Upper lobe of left lung (tissue), 6 donors: ENCODE data around the gene MEG3. TPM values are rescaled to one million over a fixed set of nuclear protein-coding genes. Genes with fewer than 3 reads are reported as not detected.
A peak's percentile ranks its signal among the peaks of the same experiment; 100 is the strongest.

Experiments
- ATAC-seq, 2 donors: fragments of 200-7000 bp; cut with Tn5 transposase; one replicate each; pipeline ENCODE4 v1.9.1; 2022; ENCODE audit warnings: mild to moderate bottlenecking in 2 of 2, moderate library complexity in 2 of 2; ENCODE audit not compliant: low FRiP score in 2 of 2
- DNase-seq, 2 donors: peaks; one replicate each; pipeline ENCODE4 v3.0.0-alpha.2; 2019 to 2020
- H3K27ac ChIP-seq, 4 donors: fragments of 200-600 bp; sonication (generic); one replicate each; pipeline ENCODE4 v1.5.1; 2016 to 2019
- H3K27me3 ChIP-seq, 4 donors: fragments of 200-600 bp; sonication (generic); one replicate each; pipeline ENCODE4 v1.5.1; 2017 to 2019
- H3K36me3 ChIP-seq, 4 donors: fragments of 200-600 bp; sonication (generic); one replicate each; pipeline ENCODE4 v1.5.1; 2016 to 2019
- H3K4me1 ChIP-seq, 4 donors: fragments of 200-600 bp; sonication (generic); one replicate each; pipeline ENCODE4 v1.5.1; 2018 to 2019
- H3K4me3 ChIP-seq, 4 donors: fragments of 200-600 bp; sonication (generic); one replicate each; pipeline ENCODE4 v1.5.1; 2017 to 2019; ENCODE audit warnings: mild to moderate bottlenecking in 2 of 4, moderate library complexity in 1 of 4
- H3K9me3 ChIP-seq, 4 donors: fragments of 200-600 bp; sonication (generic); one replicate each; pipeline ENCODE4 v1.5.1; 2018 to 2019
- EP300 ChIP-seq, 4 donors: sonication (generic); formaldehyde crosslinking; IDR thresholded peaks; one replicate each; pipeline ENCODE4 v1.5.1; 2017; ENCODE audit warnings: antibody characterized with exemption in 4 of 4, control low read depth in 2 of 4
- POLR2A ChIP-seq, 4 donors: fragments of 450-650 bp; IDR thresholded peaks; one replicate each; pipeline ENCODE4 v1.5.1; 2016 to 2017; ENCODE audit warnings: antibody characterized with exemption in 4 of 4, mild to moderate bottlenecking in 2 of 4
- POLR2AphosphoS5 ChIP-seq, 2 donors: sonication (generic); formaldehyde crosslinking; IDR thresholded peaks; one replicate each; pipeline ENCODE4 v1.5.1; 2017; ENCODE audit warnings: antibody characterized with exemption in 2 of 2
- WGBS, 2 donors: methylation state at CpG; one replicate each; pipeline ENCODE4 v1.1.5; 2017 to 2018; 5-methylcytosine and 5-hydroxymethylcytosine counted together
- total RNA-seq, 6 donors: library from RNA; depleted of rRNA in 4 of 6; stranded (reverse); fragments of >200 nt in 4 of 6; gene quantifications; one replicate each; pipeline versions ENCODE4 v1.1.0 to v1.2.1, GENCODE V29; 2016 to 2021
- TF ChIP-seq, protein P1 (sequence below), 6 experiments: fragments of 450-650 bp in 4 of 6; fragments of 200-600 bp in 2 of 6; sonication (generic) in 2 of 6; IDR thresholded peaks; one replicate each; pipeline ENCODE4 v1.5.1; 2016 to 2019; ENCODE audit warnings: antibody characterized with exemption in 6 of 6
- donor health status: DM: no; HTN: no; CAD: no; lungs with moderate emphysema.
- donor health status: DM: no; HTN: yes; CAD: no; lungs with severe emphysema.

MEG3 gene
- total RNA-seq, 6 donors from 2014 or later: 3.9 to 39.8 (median 17.5) TPM

DNA sequence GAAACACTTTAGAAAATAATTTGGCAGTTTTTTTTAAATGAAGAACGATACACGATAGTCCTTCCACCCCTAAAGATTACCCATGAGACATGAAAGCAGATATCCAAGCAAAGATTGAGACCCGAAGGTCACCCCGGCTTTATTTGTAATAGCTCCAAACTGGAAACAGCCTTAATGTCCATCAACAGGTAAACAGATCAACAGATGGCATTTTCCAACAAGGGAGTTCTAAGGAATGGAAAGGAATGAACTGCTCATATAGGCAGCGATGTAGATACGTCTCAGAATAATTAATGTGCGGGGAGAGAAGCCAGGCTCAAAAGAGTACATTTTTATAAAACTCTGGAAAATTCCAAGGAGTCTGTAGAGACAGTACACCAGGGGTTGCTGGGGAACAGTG lies 23.7 kb upstream of the MEG3 start:
- Histone ChIP-seq H3K36me3 (no peaks in the 10 kb centered on the region), H3K27ac (no peak overlapping the region), H3K9me3 (no peaks in the 10 kb centered on the region), H3K4me1 (no peaks in the 10 kb centered on the region), H3K4me3 (no peak overlapping the region), H3K27me3 (no peaks in the 10 kb centered on the region)
- ATAC-seq (no peak), DNase-seq (no peak)
- 89 to 92% methylated on average over 7 of the region's 7 CpGs for WGBS, 2 donors
- TF ChIP-seq POLR2A (IDR thresholded peaks at IDR 0.05) (no peak), POLR2AphosphoS5 (IDR thresholded peaks at IDR 0.05) (no peak), EP300 (IDR thresholded peaks at IDR 0.05) (no peak)
- TF ChIP-seq, protein P1, sequence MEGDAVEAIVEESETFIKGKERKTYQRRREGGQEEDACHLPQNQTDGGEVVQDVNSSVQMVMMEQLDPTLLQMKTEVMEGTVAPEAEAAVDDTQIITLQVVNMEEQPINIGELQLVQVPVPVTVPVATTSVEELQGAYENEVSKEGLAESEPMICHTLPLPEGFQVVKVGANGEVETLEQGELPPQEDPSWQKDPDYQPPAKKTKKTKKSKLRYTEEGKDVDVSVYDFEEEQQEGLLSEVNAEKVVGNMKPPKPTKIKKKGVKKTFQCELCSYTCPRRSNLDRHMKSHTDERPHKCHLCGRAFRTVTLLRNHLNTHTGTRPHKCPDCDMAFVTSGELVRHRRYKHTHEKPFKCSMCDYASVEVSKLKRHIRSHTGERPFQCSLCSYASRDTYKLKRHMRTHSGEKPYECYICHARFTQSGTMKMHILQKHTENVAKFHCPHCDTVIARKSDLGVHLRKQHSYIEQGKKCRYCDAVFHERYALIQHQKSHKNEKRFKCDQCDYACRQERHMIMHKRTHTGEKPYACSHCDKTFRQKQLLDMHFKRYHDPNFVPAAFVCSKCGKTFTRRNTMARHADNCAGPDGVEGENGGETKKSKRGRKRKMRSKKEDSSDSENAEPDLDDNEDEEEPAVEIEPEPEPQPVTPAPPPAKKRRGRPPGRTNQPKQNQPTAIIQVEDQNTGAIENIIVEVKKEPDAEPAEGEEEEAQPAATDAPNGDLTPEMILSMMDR (IDR thresholded peaks at IDR 0.05): no peak

DNA sequence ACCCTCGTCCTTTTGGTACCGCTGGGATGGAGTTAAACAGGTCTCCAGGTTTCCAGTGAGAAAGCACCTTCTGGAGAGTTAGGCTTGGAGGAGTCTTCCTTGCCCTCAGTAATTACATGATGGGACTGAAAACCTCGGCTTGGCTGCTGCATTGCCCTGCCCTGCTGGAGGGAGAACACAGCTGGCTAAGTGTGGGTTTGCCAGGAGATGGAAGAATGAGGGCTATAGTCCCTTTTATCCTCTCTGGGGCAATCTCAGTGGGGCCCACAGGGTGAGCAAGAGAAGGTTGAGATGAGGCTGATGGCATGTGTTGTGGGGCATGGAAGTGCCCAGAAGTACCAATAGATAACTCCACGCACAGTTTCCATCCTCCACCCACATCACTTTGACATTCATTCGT lies 23.2 kb upstream of the MEG3 start:
- Histone ChIP-seq H3K27me3 (no peaks in the 10 kb centered on the region), H3K36me3 (no peaks in the 10 kb centered on the region), H3K4me1 (no peaks in the 10 kb centered on the region), H3K9me3 (peaks cover 0 to 4% (median 0%) of the 10 kb centered on the region in 4 donors), H3K4me3 (no peak overlapping the region), H3K27ac (no peak overlapping the region)
- no peak for DNase-seq
- TF ChIP-seq, protein P1 (IDR thresholded peaks at IDR 0.05): no peak
- no peak for TF ChIP-seq POLR2A (IDR thresholded peaks at IDR 0.05)
- TF ChIP-seq POLR2AphosphoS5 (IDR thresholded peaks at IDR 0.05): no peak
- no peak for TF ChIP-seq EP300 (IDR thresholded peaks at IDR 0.05)
- no peak for ATAC-seq
- WGBS, 2 donors: 81 to 88% methylated on average over 5 of the region's 5 CpGs

DNA sequence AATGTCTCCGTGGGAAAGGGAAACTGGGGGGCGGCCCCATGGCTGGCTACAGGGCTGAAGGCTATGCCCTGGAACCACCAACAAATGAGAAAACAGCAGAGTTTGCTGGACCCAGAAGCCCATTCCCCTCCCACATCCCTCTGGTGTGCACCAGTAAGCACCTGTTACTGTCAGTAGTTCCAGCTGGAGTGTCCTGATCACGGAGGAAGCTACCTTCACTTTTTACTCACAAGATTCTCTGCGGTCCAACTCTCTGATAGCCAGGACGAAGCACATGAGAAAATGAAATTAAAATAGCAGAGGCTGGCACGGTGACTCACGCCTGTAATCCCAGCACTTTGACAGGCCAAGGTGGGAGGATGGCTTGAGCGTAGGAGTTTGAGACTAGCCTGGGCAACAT lies 22.7 kb upstream of the MEG3 start:
- DNase-seq (no peak), ATAC-seq (no peak)
- WGBS, 2 donors: 87 to 90% methylated on average over 8 of the region's 8 CpGs

DNA sequence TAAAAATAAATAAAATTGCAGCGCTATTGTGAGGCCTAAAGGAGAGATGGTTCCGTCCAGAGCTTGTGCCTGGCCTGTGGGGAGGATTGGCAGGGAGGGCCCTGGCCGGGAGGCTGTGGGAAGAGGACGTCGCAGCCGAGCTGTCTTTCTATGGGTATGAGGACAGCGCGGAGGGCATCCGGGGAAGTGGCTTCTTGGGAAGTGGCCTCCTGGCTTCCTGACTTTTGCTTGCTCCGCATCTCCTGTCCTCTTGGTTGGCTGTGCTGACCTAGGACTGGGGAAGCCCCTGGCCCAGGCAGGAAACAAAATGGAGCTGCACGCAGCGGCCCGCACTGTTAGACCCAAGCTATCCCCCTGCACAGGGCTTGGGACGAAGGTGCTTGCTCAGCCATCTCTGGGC lies 22.2 kb upstream of the MEG3 start:
- 85 to 95% methylated on average over 9 to 13 of the region's 14 CpGs for WGBS, 2 donors
- Histone ChIP-seq H3K27ac (no peak overlapping the region), H3K36me3 (no peaks in the 10 kb centered on the region), H3K9me3 (peaks cover 0 to 13% (median 3%) of the 10 kb centered on the region in 4 donors), H3K27me3 (no peaks in the 10 kb centered on the region), H3K4me3 (no peak overlapping the region), H3K4me1 (no peaks in the 10 kb centered on the region)
- no peak for DNase-seq
- peak in 1 of 2 donors; percentile 5 for ATAC-seq
- TF ChIP-seq POLR2AphosphoS5 (IDR thresholded peaks at IDR 0.05): no peak
- TF ChIP-seq, protein P1 (IDR thresholded peaks at IDR 0.05): no peak
- no peak for TF ChIP-seq POLR2A (IDR thresholded peaks at IDR 0.05)
- TF ChIP-seq EP300 (IDR thresholded peaks at IDR 0.05): no peak

More for the DNA sequence above, 22.7 kb upstream of the MEG3 start:
- TF ChIP-seq POLR2AphosphoS5 (IDR thresholded peaks at IDR 0.05) (no peak), EP300 (IDR thresholded peaks at IDR 0.05) (no peak), POLR2A (IDR thresholded peaks at IDR 0.05) (no peak)
- TF ChIP-seq, protein P1 (IDR thresholded peaks at IDR 0.05): no peak
- no peaks in the 10 kb centered on the region for H3K27me3 ChIP-seq
- no peaks in the 10 kb centered on the region for H3K36me3 ChIP-seq
- H3K9me3 ChIP-seq: peaks cover 0 to 8% (median 2%) of the 10 kb centered on the region in 4 donors
- no peak overlapping the region for H3K27ac ChIP-seq
- no peak overlapping the region for H3K4me3 ChIP-seq
- no peaks in the 10 kb centered on the region for H3K4me1 ChIP-seq

DNA sequence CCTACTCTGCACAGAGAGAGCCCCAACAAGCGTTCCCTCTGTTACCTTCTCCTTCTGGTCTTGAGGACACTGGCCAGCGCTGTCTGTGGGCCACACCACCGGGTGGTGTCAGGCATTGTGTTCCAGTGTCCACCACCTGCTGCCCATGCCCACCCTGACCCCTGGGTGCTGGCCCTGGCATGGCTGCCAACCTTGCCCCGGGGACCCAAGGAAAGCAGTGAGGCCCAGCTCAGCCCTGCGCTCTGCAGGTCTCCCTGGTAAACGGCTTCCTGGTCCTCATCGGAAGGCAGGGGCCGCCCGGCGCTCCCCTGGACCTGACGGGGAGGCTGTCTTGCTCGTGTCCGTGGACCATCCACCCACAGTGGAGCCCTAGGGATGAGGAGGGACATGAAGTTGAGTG lies 21.8 kb upstream of the MEG3 start:
- Histone ChIP-seq H3K4me3 (no peak overlapping the region), H3K36me3 (no peaks in the 10 kb centered on the region), H3K9me3 (peaks cover 0 to 18% (median 3%) of the 10 kb centered on the region in 4 donors), H3K27me3 (no peaks in the 10 kb centered on the region), H3K4me1 (no peaks in the 10 kb centered on the region), H3K27ac (no peak overlapping the region)
- DNase-seq (no peak), ATAC-seq (no peak)
- TF ChIP-seq, protein P1 (IDR thresholded peaks at IDR 0.05): no peak
- TF ChIP-seq POLR2AphosphoS5 (IDR thresholded peaks at IDR 0.05): no peak
- no peak for TF ChIP-seq POLR2A (IDR thresholded peaks at IDR 0.05)
- TF ChIP-seq EP300 (IDR thresholded peaks at IDR 0.05): no peak
- 90 to 92% methylated on average over 11 to 13 of the region's 13 CpGs for WGBS, 2 donors
